CD4-positive, alpha-beta T cell treated with Interleukin-17A for 4 hours (primary cell): ENCODE data around the gene GALM.
"Not testable (repeated sequence)": the region's sequence is repeated elsewhere in the genome, so short reads cannot be mapped to it uniquely, and the experiment has no call there.

Experiments used
- DNase-seq: peaks from one replicate; pipeline ENCODE4 v3.0.0-alpha.2; 2020; ENCODE audit warnings: mixed read lengths

GALM gene

GRCh38 chr2:38713338-38713737 is 47.4 kb downstream of the GALM start:
- no peak for DNase-seq

GRCh38 chr2:38714941-38715340 is 49.0 kb downstream of the GALM start:
- DNase-seq: not testable (repeated sequence)

GRCh38 chr2:38716185-38716584 is 50.3 kb downstream of the GALM start:
- no peak for DNase-seq

GRCh38 chr2:38718601-38719000 is 52.7 kb downstream of the GALM start:
- DNase-seq: no peak

GRCh38 chr2:38719706-38720105 is 53.8 kb downstream of the GALM start:
- DNase-seq: no peak

- no peak for DNase-seq
These were observed 54.8 kb downstream of the GALM start for GRCh38 chr2:38720613-38721241.

GRCh38 chr2:38722271-38723061 is 56.6 kb downstream of the GALM start:
- peak; percentile 40 for DNase-seq

- no peak for DNase-seq
These were observed 57.3 kb downstream of the GALM start for GRCh38 chr2:38723173-38723572.

GRCh38 chr2:38727661-38728060 is 61.7 kb downstream of the GALM start:
- DNase-seq: no peak

- DNase-seq: no peak
These were observed 62.8 kb downstream of the GALM start for GRCh38 chr2:38728694-38729093.

- DNase-seq: no peak
These were observed 65.2 kb downstream of the GALM start for GRCh38 chr2:38731090-38731489.

GRCh38 chr2:38731684-38732221 is 65.8 kb downstream of the GALM start:
- no peak for DNase-seq

- DNase-seq: no peak
These were observed 67.5 kb downstream of the GALM start for GRCh38 chr2:38733300-38733971.

GRCh38 chr2:38734299-38735058 is 68.6 kb downstream of the GALM start:
- DNase-seq: no peak

- DNase-seq: no peak
These were observed 70.0 kb downstream of the GALM start for GRCh38 chr2:38735999-38736320.

- not testable (repeated sequence) for DNase-seq
These were observed 71.2 kb downstream of the GALM start for GRCh38 chr2:38737000-38737698.

GRCh38 chr2:38737925-38738324 is 72.0 kb downstream of the GALM start:
- DNase-seq: no peak

GRCh38 chr2:38739524-38739923 is 73.6 kb downstream of the GALM start:
- DNase-seq: no peak

GRCh38 chr2:38740851-38741731 is 75.2 kb downstream of the GALM start:
- DNase-seq: peak; percentile 50

- no peak for DNase-seq
These were observed 77.1 kb downstream of the GALM start for GRCh38 chr2:38742797-38743559.
